Nephron progenitor cell (in vitro differentiated cells): Measurements from ENCODE around the gene OXSR1.
A peak's percentile ranks its signal among the peaks of the same experiment; 100 is the strongest.

ENCODE experiments used
- DNase-seq: peaks from one replicate; pipeline ENCODE4 v3.0.0; 2021
- H3K27ac Mint-ChIP-seq: 2 replicates; pipeline ENCODE4 v1.8.0; 2021; ENCODE audit warnings: mild to moderate bottlenecking, moderate library complexity, mixed read lengths
- H3K27me3 Mint-ChIP-seq: 2 replicates; pipeline ENCODE4 v1.8.0; 2021; ENCODE audit warnings: mild to moderate bottlenecking, low read depth, mixed read lengths; ENCODE audit not compliant: poor library complexity
- H3K36me3 Mint-ChIP-seq: 2 replicates; pipeline ENCODE4 v1.8.0; 2021; ENCODE audit warnings: low read depth, mixed read lengths
- H3K4me1 Mint-ChIP-seq: 2 replicates; pipeline ENCODE4 v1.8.0; 2021; ENCODE audit warnings: mixed read lengths
- H3K4me3 Mint-ChIP-seq: 2 replicates; pipeline ENCODE4 v1.8.0; 2021; ENCODE audit warnings: mild to moderate bottlenecking, moderate library complexity, mixed read lengths
- H3K9me3 Mint-ChIP-seq: 2 replicates; pipeline ENCODE4 v1.8.0; 2021; ENCODE audit warnings: mild to moderate bottlenecking, moderate library complexity, mixed read lengths
- TF ChIP-seq, protein P1 (sequence below): fragments of 200-600 bp; sonication (generic); IDR thresholded peaks from 2 replicates; pipeline ENCODE4 v1.5.0; 2021; ENCODE audit warnings: antibody characterized with exemption

Gene OXSR1

DNA sequence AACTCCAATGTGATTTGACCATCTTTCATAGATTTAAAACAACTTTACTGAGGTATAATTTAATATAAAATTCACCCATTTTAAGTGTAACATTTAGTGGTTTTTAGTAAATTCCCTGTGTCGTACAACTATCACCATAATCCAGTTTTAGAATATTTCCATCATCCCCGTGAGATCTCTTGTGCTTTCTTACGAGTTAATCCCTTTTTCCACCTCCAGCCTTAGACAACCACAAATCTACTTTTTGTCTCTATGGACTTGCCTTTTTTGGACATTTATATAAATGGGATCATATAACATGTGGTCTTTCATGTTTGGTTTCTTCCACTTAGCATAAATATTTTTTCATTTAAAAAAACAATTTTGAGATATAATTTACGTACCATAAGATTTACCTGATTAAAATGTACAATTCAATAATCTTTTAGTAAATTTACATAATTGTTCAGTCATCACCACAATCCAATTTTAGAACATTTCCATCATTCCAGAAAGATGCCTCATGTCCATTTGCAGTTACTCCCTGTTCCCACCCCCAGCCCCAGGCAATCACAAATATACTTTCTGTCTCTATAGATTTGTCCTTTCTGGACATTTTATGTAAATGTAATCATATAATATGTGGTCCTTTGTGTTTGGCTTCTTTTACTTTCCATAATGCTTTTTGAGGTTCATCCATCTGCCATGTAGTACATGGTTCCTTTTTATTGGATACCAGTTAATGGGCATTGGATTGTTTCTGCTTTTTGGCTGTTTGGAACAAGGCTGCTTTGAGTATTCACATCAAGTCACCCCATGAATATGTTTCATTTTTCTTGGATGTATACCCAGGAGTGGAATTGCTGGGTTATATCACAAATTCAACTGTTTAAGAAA, 3.1 kb downstream of the OXSR1 start:
- Mint-ChIP-seq H3K36me3 (peaks cover 24% of the 10 kb centered on the region), H3K4me3 (peak overlapping the region; percentile 1), H3K27ac (no peak overlapping the region), H3K27me3 (no peaks in the 10 kb centered on the region), H3K4me1 (peaks cover 51% of the 10 kb centered on the region), H3K9me3 (no peaks in the 10 kb centered on the region)
- DNase-seq: no peak
- TF ChIP-seq, protein P1, sequence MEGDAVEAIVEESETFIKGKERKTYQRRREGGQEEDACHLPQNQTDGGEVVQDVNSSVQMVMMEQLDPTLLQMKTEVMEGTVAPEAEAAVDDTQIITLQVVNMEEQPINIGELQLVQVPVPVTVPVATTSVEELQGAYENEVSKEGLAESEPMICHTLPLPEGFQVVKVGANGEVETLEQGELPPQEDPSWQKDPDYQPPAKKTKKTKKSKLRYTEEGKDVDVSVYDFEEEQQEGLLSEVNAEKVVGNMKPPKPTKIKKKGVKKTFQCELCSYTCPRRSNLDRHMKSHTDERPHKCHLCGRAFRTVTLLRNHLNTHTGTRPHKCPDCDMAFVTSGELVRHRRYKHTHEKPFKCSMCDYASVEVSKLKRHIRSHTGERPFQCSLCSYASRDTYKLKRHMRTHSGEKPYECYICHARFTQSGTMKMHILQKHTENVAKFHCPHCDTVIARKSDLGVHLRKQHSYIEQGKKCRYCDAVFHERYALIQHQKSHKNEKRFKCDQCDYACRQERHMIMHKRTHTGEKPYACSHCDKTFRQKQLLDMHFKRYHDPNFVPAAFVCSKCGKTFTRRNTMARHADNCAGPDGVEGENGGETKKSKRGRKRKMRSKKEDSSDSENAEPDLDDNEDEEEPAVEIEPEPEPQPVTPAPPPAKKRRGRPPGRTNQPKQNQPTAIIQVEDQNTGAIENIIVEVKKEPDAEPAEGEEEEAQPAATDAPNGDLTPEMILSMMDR: no peak

DNA sequence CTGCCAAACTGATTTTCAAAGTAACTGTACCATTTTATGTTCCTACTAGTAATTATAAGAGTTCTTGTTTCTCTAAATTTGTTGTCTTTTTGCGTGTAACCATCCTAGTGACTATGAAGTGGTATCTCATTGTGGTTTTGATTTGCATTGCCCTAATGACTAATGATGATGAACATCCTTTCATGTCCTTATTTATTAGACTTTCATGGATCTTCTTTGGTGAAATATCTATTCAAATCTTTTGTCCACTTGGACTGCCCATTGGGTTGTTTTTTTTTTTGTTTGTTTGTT, 3.6 kb downstream of the OXSR1 start:
- Mint-ChIP-seq H3K27ac (no peak overlapping the region), H3K4me1 (peaks cover 55% of the 10 kb centered on the region), H3K4me3 (no peak overlapping the region)

DNA sequence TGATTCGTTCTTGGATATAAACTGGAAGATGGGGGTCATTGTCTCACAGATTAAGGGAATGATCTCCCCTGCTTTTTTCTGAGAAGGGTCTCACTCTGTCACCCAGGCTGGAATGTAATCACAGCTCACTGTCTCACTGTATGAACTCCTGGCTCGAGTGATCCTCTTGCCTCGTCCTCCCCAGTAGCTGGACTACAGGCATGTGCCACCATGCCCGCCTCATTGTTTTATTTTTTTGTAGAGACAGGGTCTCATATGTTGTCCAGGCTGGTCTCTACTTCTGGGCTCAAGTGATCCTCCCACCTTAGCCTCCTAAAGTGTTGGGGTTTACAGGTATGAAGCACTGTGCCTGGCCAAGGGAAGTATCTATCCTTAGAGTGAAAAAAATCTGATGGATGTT, 5.4 kb downstream of the OXSR1 start:
- H3K27me3 Mint-ChIP-seq: peaks cover 3% of the 10 kb centered on the region
- H3K27ac Mint-ChIP-seq: peak overlapping the region; percentile 66
- H3K4me3 Mint-ChIP-seq: no peak overlapping the region
- TF ChIP-seq, protein P1: no peak
- peaks cover 49% of the 10 kb centered on the region for H3K4me1 Mint-ChIP-seq
- no peak for DNase-seq
- H3K9me3 Mint-ChIP-seq: no peaks in the 10 kb centered on the region
- H3K36me3 Mint-ChIP-seq: peaks cover 29% of the 10 kb centered on the region

More for the DNA sequence above, 3.6 kb downstream of the OXSR1 start:
- TF ChIP-seq, protein P1: no peak
- Mint-ChIP-seq H3K36me3 (peaks cover 24% of the 10 kb centered on the region), H3K9me3 (no peaks in the 10 kb centered on the region), H3K27me3 (peaks cover 3% of the 10 kb centered on the region)
- DNase-seq: no peak

DNA sequence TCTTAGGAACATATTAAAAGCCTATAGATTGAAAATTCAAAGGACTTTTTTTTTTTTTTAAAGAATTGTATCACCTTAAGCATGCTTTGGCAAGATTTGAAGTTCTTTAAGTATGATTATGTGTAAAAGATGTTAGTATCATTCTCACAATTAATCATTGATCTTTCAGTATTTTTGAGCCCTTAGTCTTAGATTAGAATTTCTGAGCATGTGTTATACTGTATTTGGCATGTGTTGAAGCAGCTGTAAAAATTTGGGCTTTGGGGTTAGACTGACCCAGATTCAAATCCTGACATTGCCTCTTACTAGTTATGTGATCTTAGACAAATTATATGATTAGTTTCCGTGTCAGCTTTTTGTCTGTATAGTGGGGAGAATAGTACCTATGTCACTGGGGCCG, 6.3 kb downstream of the OXSR1 start:
- Mint-ChIP-seq H3K9me3 (no peaks in the 10 kb centered on the region), H3K27ac (no peak overlapping the region), H3K4me3 (no peak overlapping the region), H3K4me1 (peaks cover 40% of the 10 kb centered on the region), H3K36me3 (peaks cover 24% of the 10 kb centered on the region), H3K27me3 (peaks cover 3% of the 10 kb centered on the region)
- TF ChIP-seq, protein P1: no peak
- no peak for DNase-seq

DNA sequence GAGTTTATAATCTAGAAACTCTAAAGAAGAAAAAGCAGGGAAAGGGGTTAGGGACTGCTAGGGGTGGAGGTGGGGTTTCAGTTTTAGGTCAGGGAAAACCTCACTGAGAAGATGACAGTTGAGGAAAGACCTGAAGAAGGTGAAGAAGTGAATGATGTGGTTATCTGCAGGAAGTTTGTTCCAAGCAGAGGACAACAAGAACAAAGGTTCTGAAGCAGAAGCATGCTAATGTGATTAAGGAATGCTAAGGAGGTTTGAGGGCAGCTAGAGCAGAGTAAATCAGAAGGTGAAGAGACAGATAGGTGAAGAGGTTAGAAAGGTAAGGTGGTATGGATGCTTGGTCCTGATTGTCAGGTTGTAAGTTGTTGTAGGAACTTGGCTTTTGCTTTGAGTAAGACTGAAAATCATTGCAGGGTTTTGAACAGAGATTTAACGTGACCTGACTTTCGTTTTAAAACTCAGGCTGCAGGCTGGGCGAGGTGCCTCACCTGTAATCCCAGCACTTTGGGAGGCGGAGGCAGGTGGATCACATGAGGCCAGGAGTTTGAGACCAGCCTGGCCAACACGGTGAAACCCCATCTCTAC, 8.6 kb downstream of the OXSR1 start:
- H3K9me3 Mint-ChIP-seq: no peaks in the 10 kb centered on the region
- H3K4me3 Mint-ChIP-seq: no peak overlapping the region
- peak overlapping the region; percentile 13 for H3K27ac Mint-ChIP-seq
- TF ChIP-seq, protein P1: no peak
- H3K36me3 Mint-ChIP-seq: peaks cover 17% of the 10 kb centered on the region
- H3K27me3 Mint-ChIP-seq: peaks cover 3% of the 10 kb centered on the region
- DNase-seq: no peak
- H3K4me1 Mint-ChIP-seq: peaks cover 22% of the 10 kb centered on the region

DNA sequence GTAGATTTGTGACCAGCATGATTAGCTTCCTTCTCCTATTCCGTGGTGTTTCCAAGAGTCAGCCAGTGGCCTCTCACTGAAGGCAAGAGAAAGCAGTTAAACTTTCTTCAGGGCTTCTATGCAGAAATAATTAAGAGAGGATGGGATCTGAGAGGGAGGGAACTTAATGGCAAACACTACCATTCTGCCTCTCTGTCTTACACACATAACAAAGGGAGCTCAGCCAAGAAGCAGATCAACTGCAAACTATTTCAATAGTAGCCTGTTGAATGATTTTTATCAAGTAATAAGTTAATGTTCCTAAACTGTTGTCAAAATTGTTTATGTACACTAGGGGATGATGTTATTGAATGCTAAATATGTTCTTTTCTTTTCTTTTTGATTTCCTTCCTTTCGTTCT, 11.8 kb downstream of the OXSR1 start:
- H3K27ac Mint-ChIP-seq: peak overlapping the region; percentile 53
- peaks cover 8% of the 10 kb centered on the region for H3K4me1 Mint-ChIP-seq
- H3K36me3 Mint-ChIP-seq: peaks cover 37% of the 10 kb centered on the region
- H3K27me3 Mint-ChIP-seq: peaks cover 3% of the 10 kb centered on the region
- H3K4me3 Mint-ChIP-seq: no peak overlapping the region
- H3K9me3 Mint-ChIP-seq: no peaks in the 10 kb centered on the region
- TF ChIP-seq, protein P1: no peak
- DNase-seq: no peak
